Panc1 (cell line): ENCODE results near the gene C1orf74. TPM values are rescaled to one million over a fixed set of nuclear protein-coding genes. Genes with fewer than 3 reads are reported as not detected.
"Not testable (repeated sequence)": the region's sequence is repeated elsewhere in the genome, so short reads cannot be mapped to it uniquely, and the experiment has no call there.

ENCODE experiments used
- ATAC-seq: fragments of 200-7000 bp; cut with Tn5 transposase; 2 replicates; pipeline ENCODE4 v1.9.1; 2020; ENCODE audit warnings: mild to moderate bottlenecking, moderate library complexity
- BruUV-seq: library from RNA; stranded (reverse); fragments of 400-500 nt; replicated peaks from 2 replicates; lab custom pipeline; 2021; lab: Mats Ljungman, UMichigan
- CTCF ChIA-PET: fragments of 300-600 bp; sonication (Branson Sonifier 250); formaldehyde crosslinking; loops from one replicate; lab custom pipeline; 2022; ENCODE audit warnings: antibody characterized with exemption; lab: Charles Lee
- POLR2A ChIA-PET: fragments of 300-600 bp; sonication (Branson Sonifier 250); formaldehyde crosslinking; loops from one replicate; lab custom pipeline; 2022; ENCODE audit warnings: antibody characterized with exemption; lab: Charles Lee
- DNase-seq: peaks from one replicate; pipeline ENCODE4 v3.0.0-alpha.2; 2010; ENCODE audit warnings: low read depth, low spot score
- H3K27ac ChIP-seq: 2 replicates; pipeline ENCODE4 v1.5.1; 2011; ENCODE audit warnings: mild to moderate bottlenecking, low read length, inconsistent platforms
- H3K27me3 ChIP-seq: fragments of 200-500 bp; sonication (Bioruptor generic); 2 replicates; pipeline ENCODE4 v1.6.0; 2014; ENCODE audit warnings: low read length, inconsistent platforms; ENCODE audit not compliant: control insufficient read depth, insufficient read depth
- H3K36me3 ChIP-seq: fragments of 200-500 bp; sonication (Bioruptor generic); 2 replicates; pipeline ENCODE4 v1.5.1; 2014; ENCODE audit warnings: inconsistent platforms, mild to moderate bottlenecking, low read length, moderate library complexity; ENCODE audit not compliant: control insufficient read depth, insufficient read depth
- H3K4me1 ChIP-seq: 2 replicates; pipeline ENCODE4 v1.5.1; 2011; ENCODE audit warnings: inconsistent platforms, mild to moderate bottlenecking, low read length, moderate library complexity; ENCODE audit not compliant: control insufficient read depth, insufficient read depth
- H3K4me3 ChIP-seq, 2 experiments: 2 replicates each; pipeline ENCODE4 v1.5.1; 2011 to 2012; ENCODE audit warnings: low read depth in 2 of 2, low read length in 2 of 2, mild to moderate bottlenecking in 2 of 2, inconsistent platforms in 1 of 2, moderate library complexity in 1 of 2
- H3K9me3 ChIP-seq: fragments of 200-500 bp; sonication (Bioruptor generic); 2 replicates; pipeline ENCODE4 v1.5.1; 2014; ENCODE audit warnings: low read depth, mild to moderate bottlenecking, inconsistent platforms, low read length, moderate library complexity; ENCODE audit not compliant: control insufficient read depth, insufficient read depth
- CTCF ChIP-seq: fragments of 450-650 bp; IDR thresholded peaks from 2 replicates; pipeline ENCODE4 v1.5.1; 2017; ENCODE audit warnings: mild to moderate bottlenecking
- POLR2AphosphoS5 ChIP-seq: IDR thresholded peaks from 2 replicates; pipeline ENCODE4 v1.6.1; 2012; ENCODE audit warnings: mild to moderate bottlenecking, low read depth, low read length, moderate library complexity
- REST ChIP-seq, 2 experiments: IDR thresholded peaks; 2 replicates each; pipeline ENCODE4 v1.6.1; 2011 to 2012; ENCODE audit warnings: low read depth in 2 of 2, control low read depth in 1 of 2, low read length in 1 of 2, mild to moderate bottlenecking in 1 of 2, moderate library complexity in 1 of 2; ENCODE audit not compliant: insufficient read depth in 1 of 2
- SIN3A ChIP-seq: IDR thresholded peaks from 2 replicates; pipeline ENCODE4 v1.6.1; 2012; ENCODE audit warnings: low read depth, mild to moderate bottlenecking, low read length, moderate library complexity, borderline replicate concordance; ENCODE audit not compliant: insufficient read depth
- TCF7L2 ChIP-seq: IDR thresholded peaks from 2 replicates; pipeline ENCODE4 v1.6.1; 2011; ENCODE audit warnings: mild to moderate bottlenecking, low read depth, low read length, inconsistent platforms
- in situ Hi-C: cut with HindIII; loops from 2 replicates; pipeline ENCODE4 v1.10.0; 2016; ENCODE audit warnings: low sequenced_read_pairs, low pct_unique_long_range_greater_than_20kb
- intact Hi-C: fragments of 100-400 bp; cut with micrococcal nuclease; formaldehyde crosslinking; loops from one replicate; pipeline ENCODE4 v1.10.0; 2022; ENCODE audit not compliant: unreplicated experiment
- total RNA-seq: library from RNA; stranded (reverse); gene quantifications from one replicate; pipeline ENCODE4 v1.2.1, GENCODE V29; 2021; ENCODE audit not compliant: unreplicated experiment

The C1orf74 gene
- total RNA-seq, 1 experiment from 2014 or later: 1.7 TPM

- H3K36me3 ChIP-seq: no peaks in the 10 kb centered on the region
- no peak overlapping the region for H3K27ac ChIP-seq
- ATAC-seq: no peak
These were observed 13.8 kb upstream of the C1orf74 start for GRCh38 chr1:209797978-209798639.

GRCh38 chr1:209793711-209794110, 9.4 kb upstream of the C1orf74 start:
- CTCF ChIA-PET, intact Hi-C loops, ATAC-seq, H3K27ac ChIP-seq, DNase-seq, H3K36me3 ChIP-seq, H3K4me1 ChIP-seq, H3K9me3 ChIP-seq, POLR2A ChIA-PET, BruUV-seq, in situ Hi-C loops, H3K4me3 ChIP-seq, H3K27me3 ChIP-seq: not testable (repeated sequence)

More at GRCh38 chr1:209797978-209798639, 13.8 kb upstream of the C1orf74 start:
- CTCF ChIA-PET: no interaction called here
- Histone ChIP-seq H3K9me3 (no peaks in the 10 kb centered on the region), H3K4me3 (no peak overlapping the region), H3K4me1 (no peaks in the 10 kb centered on the region), H3K27me3 (peaks cover 3% of the 10 kb centered on the region)
- in situ Hi-C loops: no loop called here
- no TSS peak for BruUV-seq
- no peak for DNase-seq
- intact Hi-C loops: no loop called here
- POLR2A ChIA-PET: no interaction called here
- TF ChIP-seq CTCF (peak; percentile 26), TCF7L2 (no peak)

- ChIA-PET CTCF (no interaction called here), POLR2A (no interaction called here)
- ATAC-seq (no peak), DNase-seq (no peak)
- Histone ChIP-seq H3K4me1 (no peaks in the 10 kb centered on the region), H3K27me3 (peaks cover 7% of the 10 kb centered on the region; the same call in 1 of the 2 replicates), H3K27ac (no peak overlapping the region), H3K4me3 (no peak overlapping the region), H3K36me3 (no peaks in the 10 kb centered on the region), H3K9me3 (no peaks in the 10 kb centered on the region)
- intact Hi-C loops (no loop called here), in situ Hi-C loops (no loop called here)
- TF ChIP-seq POLR2AphosphoS5: no peak
- BruUV-seq: no TSS peak
These were observed 7.6 kb upstream of the C1orf74 start for GRCh38 chr1:209791920-209792319.

GRCh38 chr1:209790286-209791193, 6.2 kb upstream of the C1orf74 start:
- no peak for TF ChIP-seq CTCF
- TF ChIP-seq POLR2AphosphoS5: no peak
- TF ChIP-seq TCF7L2: no peak
- no peak for TF ChIP-seq SIN3A
- no peak for TF ChIP-seq REST (IDR thresholded peaks at IDR 0.05; ENCODE audit: insufficient read depth in 1 of 2, low read depth in 2 of 2, low read length in 1 of 2)
- Histone ChIP-seq H3K4me3 (no peak overlapping the region), H3K4me1 (no peaks in the 10 kb centered on the region), H3K9me3 (no peaks in the 10 kb centered on the region), H3K27ac (no peak overlapping the region), H3K27me3 (peaks cover 7% of the 10 kb centered on the region; the same call in 1 of the 2 replicates), H3K36me3 (no peaks in the 10 kb centered on the region)
- intact Hi-C loops (no loop called here), in situ Hi-C loops (no loop called here)
- DNase-seq (no peak), ATAC-seq (no peak)
- ChIA-PET POLR2A (no interaction called here), CTCF (no interaction called here)
- BruUV-seq: no TSS peak
